NCI-H748 treated with DMSO at 0.1 percent for 48 hours (cell line): Measurements from ENCODE around the gene GALT.
A peak's percentile ranks its signal among the peaks of the same experiment; 100 is the strongest.

Experiments
- DNase-seq: peaks from one replicate; lab custom pipeline; 2025; lab: John Stamatoyannopoulos, UW

The GALT gene

DNA sequence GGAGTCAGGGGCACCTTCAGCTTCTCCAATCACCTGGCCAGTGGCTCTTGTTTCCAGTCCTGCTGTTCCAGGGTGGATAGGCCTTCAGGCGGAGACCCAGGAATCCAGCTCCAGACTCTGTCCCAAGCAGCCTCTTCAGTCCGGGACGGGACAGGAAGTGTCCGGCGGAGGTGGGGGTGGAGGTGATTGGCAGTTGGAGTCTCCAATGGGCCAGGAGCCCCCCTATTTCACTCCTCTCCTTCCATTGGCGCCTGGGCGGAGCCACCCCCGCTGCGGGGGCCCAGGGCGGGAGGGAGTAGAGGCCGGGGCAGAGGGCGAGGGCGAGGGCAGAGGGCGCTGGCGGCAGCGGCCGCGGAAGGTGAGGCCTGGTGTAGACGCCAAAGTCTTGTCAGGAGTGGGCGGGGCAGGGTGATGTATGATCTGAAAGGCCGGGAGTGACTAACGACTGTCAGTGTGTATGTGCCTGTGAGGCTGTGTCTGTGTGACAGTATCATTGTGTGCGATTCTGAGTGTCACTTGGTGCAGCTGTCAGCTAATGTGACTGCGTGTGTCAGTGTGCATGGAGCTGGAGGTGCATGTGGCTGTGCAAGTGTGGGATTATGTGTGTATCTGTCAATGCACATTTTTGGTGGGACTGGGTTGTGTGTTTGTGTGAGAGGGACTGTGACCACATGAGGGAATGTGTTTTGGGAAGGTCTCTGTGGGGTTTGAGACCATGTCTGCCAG is 5.6 kb downstream of the GALT start, which contains the start of gene IL11RA:
Gene IL11RA (plus strand): TSS at position 310 of the 726 bp plus-strand sequence. CDS start 3,033 bp downstream, outside the sequence.
- no peak for DNase-seq

DNA sequence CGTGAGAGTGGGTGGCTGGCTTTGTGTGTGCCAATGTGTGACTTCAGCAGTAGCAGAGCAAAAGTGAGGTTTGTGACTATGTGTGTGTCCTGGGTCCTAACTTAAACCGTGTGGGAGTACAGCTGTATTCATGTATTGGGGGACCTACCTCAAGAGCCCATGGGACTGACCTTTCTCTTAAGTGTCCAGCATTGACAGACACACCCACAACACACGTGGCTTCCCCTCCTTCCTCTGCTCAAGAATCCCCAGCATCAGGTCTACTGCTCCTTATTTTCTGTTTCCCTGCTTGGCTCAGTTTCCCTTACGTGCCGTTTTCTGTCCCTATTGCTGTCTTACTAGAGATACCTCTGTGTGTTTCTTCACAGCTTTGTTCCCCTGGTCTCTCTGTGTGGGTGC is 6.1 kb downstream of the GALT start:
- DNase-seq, result no peak

DNA sequence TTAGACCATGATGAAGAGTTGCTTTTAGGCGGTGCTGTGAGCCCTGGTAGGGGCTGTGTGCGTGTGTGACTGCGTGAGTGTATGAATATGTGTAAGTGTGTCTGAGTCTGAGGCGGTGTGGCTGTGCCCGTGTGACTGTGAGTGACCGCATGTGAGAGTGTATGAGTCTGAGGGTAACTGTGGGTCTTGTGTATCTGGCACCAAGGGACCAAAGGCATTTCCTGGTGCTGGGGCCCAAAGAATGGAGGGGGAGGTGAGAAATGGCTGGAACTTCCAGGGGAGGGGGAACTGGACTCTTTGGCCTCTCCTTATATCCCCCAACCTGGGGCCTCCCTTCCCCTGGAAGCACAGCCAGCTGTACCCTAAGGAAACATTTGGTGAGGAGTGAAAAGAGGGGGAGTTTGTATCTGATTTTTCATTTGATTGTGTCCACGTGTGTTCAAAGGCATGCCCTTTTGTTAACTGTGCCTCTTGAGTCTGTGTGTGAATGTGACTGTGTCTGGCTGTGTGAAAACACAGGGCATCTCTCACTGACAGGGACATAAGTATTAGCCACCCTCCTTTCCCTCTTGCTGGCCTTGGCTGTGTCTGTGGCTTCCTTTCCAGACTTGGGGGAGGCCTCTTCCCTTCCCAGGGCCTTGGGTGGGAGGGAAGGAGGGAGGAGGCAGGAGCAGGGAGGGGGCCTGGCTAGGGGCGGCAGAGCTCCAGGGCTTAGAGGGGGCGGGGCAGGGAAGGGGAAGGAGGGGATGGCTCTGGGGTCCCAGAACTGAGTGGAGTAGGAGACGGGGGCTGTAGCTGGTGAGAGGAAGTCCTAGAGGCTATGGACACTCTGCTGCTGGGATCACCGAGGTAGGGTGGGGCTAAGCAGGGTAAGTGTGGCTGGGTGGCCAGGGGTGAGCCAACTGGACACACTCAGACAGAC is 6.9 kb downstream of the GALT start:
- DNase-seq, result no peak

DNA sequence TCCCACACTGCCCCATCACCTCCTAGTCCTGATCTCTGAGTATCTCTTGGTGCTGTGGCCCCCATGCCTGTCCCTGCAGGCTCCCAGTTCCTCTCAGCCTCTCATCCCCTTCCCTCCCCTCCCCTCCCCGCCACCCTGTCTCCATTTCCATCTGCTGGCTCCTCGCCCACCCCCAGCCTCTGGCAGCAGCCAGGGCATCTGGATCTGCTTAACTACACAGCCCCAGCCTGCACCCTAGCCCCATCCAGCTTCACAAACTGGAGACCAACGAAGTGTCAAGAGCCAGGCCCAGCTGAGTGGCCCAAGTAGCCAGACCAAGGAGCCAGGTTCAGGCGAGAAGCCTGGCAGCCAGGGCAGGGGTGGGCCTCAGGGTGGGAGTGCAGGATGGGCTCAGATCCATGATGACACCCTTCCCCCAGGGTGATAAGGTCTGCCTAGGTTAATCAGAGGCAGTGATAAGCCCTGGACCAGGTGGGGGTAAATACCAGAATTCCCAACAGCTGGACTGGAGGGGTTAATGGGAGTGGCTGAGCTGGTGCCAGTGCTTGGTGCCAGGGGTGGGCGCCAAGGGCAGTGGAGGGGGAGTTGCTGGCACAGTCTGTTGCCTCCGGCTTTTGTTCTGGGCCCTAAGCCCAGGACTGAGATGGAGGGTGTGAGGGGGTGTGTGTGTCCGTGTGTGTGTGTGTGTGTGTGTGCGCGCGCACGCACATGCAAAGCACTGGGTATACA is 8.0 kb downstream of the GALT start:
- DNase-seq, result no peak

DNA sequence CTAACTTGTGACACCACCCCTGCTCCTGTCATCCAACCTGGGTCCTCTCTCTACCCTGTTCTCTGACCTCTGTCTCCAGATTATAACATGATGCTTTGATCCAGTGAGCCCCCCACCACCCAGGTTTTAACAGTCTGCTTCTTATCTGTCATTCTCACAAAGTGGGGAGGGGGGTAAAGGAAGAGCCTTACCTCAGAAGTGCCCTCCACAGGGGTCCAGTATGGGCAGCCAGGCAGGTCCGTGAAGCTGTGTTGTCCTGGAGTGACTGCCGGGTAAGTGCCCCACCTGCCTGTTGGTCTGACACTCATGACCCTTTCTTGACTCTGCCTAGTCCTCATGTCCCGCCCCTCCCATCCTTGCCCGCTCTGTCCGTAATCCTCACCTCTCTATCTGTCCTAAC is 8.9 kb downstream of the GALT start:
- no peak for DNase-seq

DNA sequence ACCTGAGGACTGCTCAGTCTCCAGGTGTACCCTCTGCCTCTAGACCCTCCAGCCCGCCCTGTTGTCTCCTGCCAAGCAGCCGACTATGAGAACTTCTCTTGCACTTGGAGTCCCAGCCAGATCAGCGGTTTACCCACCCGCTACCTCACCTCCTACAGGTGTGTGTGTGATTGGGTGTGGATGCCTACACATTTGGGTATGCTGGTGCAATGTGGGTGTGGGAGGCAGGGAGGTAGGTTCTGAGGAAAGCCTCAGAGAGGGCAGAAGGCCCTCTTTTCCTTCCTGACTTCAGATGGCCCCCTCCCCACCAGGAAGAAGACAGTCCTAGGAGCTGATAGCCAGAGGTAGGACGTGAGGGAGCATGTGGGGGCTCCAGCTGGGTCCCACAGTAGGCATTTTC is 10.5 kb downstream of the GALT start:
- no peak for DNase-seq

DNA sequence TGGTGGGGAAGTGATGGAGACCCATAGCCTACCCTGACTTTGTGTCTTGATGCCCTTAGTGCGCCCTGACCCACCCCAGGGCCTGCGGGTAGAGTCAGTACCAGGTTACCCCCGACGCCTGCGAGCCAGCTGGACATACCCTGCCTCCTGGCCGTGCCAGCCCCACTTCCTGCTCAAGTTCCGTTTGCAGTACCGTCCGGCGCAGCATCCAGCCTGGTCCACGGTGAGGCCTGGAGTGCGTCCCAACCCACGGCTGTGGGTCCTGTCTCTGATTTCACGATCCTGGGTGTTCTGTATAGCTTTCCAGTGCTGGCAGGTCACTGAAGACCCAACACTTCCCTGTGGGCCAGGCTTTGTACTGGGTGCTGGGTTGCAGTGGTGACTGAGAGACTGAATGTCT is 12.0 kb downstream of the GALT start:
- DNase-seq, result no peak

DNA sequence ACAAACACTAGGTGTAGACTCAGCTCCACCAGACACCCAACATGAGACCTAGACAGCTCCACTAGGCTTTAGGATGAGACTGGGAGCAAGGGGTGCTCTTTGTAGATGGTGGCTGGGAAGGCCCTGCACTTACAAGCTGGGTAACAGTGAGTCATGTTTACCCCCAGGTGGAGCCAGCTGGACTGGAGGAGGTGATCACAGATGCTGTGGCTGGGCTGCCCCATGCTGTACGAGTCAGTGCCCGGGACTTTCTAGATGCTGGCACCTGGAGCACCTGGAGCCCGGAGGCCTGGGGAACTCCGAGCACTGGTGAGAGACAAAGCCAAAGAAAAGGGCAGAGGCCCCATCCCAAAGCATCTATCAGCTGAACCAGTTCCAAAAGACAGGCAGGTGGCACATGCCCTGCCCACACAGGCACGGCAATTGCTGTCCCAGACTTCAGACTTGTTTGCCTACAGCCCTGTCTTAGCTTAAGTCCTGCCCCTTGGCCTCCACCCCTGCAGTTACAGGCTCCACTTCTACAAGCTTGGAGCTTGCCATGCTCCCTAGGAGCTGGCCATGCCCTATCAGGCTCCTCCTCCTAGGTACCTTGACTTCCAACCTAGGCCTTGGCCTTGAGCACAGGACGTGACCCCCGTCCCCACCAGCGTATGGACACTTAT is 13.2 kb downstream of the GALT start:
- DNase-seq, result no peak

DNA sequence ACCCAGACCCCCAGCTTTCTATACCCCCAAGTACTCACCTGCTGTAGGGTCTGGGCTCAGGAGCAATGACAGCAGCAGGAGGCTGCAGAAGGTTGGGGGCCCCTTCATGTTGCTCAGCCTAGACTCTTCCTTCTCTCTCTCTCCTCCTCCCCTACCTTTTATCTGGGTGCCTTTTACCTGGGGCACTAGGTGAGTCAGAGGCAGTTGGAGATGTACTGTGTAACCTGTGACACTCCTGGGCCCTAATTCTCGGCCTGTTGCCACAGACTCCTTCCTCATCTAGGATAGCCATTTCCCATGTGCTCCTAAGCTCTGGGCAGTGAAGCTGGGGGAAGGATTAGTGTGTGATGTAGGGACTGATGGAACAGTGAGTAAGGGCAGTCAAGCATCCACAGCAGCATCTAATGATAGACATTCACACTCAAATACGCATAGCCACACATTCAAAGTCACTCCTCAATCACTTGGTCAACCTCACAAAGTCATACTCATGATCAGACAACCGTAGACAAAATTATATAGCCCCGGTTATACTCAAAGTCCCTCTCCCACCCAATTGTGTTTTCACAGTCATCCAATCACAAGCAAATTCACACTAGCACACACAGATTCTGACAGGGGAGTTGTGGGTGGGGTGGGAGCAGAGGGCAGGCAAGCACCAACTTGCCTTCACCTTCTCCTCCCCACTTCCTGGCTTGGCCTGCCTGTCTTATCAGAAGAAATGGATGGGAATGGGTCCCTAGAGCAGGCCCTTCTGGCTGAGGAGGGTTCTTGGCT is 16.2 kb downstream of the GALT start, which contains the start of gene CCL27:
Gene CCL27 (minus strand): TSS at position 132 of the 777 bp plus-strand sequence. CDS start 24 bp downstream, at position 108.
- DNase-seq, result no peak

DNA sequence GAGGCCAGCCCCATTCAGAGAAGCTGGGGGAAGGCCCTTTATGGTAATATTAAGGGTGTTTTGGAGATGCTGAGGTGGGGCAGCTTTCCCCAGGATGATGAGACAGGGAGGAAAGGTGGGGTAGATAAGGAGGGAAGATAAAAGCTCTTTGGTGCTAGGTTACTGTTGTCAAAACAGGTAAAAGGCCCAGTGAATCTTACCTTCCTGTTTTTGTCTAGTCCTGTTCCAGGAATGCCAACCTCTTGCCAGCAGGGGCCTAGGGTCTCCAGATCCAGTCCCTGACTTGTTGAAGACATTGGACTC is 16.8 kb downstream of the GALT start:
- no peak for DNase-seq

DNA sequence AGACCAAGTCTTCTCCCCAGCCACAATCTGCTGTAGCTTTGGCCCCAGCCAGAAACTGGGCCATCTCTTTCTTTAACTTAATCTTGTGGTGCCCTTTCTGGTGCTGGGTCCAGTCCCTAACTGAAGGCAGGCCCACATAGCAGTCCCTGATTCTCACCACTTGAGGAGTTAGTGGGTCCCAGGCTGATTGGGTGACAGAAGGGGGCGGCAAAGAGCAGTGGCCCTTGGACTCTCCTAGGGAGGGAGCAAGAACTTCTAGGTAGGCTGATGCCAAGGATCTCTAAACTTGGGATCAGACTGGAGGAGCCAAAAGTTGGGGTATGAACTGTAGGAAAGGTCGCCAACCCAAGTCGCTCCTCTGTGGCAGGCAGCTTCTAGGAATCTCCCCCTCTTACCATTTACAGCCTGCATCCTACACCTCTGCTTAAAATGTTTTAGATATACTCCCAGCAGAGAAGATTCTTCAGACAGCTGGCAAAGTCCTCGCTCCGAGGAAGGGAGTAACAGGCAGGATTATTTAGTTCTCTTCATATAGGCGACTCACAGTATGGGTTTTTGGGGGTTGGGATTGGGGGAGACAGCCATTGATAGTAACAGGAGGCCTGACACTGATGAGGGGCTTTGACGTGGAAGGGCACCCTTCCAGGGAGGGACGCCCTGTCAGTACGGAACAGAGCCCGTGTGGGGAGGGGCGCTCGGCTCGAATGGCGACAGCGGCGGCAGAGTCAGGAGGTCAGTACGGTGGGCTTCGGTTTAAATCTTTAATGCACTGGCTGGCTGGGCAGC is 18.0 kb downstream of the GALT start:
- peak; percentile 23 for DNase-seq

DNA sequence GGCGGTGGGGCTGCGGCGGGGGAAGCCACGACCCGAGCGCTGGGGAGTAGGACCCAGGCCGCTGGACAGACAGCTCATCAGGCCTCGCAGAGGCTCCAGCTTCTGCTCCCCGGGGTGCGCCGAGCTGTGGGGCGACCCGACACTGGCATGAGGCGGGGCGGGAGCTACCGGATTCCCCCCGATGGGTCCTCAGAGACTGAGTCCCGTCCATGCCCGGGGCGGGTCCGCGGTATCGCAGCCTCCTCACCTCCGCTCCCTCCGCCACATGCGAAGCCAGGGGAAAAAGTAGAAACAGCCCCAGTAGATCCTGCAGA is 18.5 kb downstream of the GALT start:
- no peak for DNase-seq

DNA sequence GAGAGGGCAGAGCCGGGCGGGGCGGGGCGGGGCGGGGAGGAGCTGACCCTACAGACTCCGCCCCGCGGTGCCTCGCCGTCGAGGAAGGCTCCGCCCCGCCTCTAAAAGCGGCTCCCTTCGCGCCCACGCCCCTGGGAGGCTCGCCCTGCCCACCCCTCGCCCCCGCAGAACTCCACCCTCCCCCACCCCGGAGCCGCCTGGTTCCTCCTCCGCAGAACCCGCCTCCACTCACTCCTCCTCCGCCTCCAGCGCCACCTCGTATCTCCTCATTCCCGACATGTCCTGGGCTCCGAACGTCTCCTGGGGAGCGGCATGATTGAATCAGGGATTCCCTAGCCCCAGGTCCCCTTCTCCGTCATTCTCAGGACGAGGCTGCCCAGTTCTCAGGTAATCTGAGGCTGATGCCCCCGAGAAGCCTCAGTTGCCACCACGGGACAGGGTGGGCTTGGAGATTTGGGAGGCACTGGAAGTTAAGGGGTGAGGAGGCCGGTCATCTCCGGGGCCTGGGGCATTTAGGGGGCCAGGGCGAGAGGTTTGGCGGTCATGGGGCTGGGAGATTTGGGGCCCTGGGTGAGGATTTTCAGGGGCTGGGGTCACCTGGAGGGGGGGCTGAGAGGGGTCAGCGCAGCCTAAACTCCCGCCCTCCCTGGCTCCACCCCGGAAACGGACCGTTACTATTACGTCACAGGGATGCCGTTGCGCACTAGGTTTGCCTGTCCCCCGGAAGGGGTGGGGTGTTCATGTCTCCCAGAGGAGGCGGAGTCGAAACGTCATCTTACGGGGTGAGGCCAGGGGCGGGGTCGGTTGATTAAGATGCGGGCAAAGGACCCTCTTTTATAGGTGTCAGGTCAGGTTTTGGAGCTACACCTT is 19.1 kb downstream of the GALT start:
- peak; percentile 90 for DNase-seq

DNA sequence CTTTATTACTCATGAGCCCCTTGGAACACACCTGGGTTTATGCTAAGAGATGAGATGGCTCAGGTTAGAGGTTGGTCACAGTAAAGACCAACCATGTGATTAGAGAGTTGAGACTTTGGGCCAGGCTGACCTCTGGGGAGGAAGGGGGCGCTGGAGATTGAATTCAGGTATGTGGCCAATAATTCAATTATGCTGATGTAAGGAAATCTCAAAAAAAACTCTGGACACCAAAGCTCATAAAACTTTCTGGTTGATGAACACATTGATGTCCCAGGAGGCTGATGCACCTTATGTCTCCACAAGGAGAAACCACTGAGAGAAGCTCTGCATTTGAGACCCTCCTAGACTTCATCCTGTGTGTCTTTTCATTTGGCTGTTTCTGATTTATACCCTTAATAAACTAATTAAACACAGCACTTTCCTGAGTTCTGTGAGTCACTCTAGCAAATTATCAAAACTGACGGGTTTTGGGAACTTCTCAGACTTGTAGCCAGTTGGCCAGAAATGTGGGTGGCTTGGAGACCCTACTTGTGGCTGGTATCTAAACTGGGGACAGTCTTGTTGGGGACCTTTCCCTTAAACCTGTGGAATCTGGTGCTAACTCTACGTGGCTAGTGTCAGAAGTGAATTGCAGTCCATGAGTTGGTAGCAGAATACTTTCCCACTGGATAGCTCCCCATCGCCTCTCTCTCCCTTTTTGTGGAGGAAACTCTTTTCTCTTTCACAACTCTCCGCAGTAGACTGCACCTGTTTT is 23.5 kb downstream of the GALT start:
- DNase-seq, result no peak

DNA sequence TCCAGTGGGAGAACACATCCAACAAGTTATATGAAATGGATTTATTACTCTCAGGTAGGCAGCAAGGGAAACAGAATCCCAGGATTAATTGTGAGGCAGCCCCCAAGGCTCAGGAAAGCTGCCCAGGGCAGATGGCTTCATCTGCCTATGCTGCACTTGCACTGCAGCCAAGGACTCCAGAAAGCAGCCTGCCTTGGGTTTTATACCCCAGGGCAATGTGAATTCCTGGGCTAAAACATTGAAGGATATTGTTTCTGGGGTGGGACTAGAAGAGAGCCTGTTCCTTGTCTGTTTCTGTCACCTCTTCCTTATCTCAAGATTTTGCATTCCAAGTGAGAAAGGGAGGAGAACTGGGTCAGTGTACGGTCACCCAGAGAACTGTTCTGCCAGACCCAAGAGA is 24.8 kb downstream of the GALT start:
- no peak for DNase-seq

DNA sequence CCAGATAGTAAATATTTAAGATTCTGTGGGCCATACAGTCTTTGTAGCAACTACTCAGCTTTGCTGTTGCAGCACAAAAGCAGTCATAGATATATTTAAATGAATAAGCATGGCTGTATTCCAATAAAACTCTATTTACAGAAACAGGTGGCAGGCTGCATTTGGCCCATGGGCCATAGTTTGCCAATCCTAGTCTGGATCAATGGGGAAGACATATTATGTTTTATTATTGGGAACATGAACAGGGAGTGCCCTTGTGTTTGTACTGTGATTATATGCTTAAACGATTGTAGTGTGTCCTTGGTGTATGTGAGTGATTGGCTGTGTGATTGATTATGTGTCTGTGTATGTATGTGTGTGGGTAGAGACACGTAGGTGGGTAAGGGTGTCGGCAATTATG is 28.0 kb downstream of the GALT start:
- no peak for DNase-seq

DNA sequence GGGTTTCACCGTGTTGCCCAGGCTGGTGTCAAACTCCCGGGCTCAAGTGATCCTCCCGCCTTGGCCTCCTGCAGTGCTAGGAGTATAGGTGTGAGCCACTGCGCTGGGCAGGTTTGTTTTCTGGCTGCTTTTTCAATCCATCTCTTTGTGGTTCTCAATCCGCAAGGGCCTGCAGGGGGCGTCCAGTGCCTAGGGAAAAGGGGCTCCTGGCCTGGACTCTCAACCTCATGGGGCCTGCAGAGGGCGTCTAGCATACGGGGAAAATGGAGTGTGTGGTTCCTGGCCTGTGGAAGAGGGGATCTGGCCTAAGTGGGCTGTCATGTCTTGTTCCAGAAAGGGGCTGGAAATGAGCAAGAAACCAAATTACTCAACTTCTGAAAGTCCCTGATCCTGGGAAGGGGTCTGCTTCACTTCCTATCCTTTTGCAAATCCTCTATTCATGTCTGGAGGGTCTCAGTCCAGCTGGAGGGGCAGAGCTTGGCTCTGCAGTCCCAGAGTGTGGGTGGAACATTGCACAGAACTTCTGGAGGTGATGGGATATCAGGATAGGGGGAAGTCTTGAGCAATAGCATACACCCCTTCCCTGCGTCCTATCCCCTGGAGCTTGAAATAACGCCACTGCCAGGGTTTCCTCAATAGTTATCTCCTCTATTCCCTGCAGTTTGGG is 28.7 kb downstream of the GALT start:
- peak; percentile 60 for DNase-seq

DNA sequence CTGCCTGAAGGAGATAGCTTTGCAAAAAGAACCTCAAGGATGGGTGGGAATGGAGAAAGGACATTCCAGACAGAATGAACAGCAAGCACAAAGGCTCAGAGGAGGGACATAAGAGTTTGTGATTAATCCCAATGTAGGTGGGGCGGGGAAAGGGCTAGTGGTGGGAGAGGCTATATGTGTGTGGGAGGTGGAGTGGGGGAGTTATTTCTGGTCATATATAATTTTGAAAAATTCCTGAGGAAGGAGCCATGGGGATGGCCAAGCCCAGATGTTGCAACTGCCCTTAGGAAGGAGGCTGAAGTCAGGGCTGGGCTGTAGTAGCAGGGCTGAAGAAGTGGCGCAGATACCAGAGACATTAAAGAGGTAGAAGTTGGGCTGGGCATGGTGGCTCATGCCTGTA is 29.4 kb downstream of the GALT start:
- no peak for DNase-seq
